Psoas muscle (tissue), 8 donors: ENCODE data around the gene MLLT10. TPM values are rescaled to one million over a fixed set of nuclear protein-coding genes. Genes with fewer than 3 reads are reported as not detected.
"Not testable (repeated sequence)": the region's sequence is repeated elsewhere in the genome, so short reads cannot be mapped to it uniquely, and the experiment has no call there.

Experiments used
- ATAC-seq, 4 donors: fragments of 200-7000 bp; cut with Tn5 transposase; one replicate each; pipeline ENCODE4 v1.9.1; 2020; ENCODE audit warnings: moderate library complexity in 3 of 4, mild to moderate bottlenecking in 2 of 4
- DNase-seq, 2 donors: peaks; one replicate each; pipeline ENCODE4 v3.0.0-alpha.2; 2020
- H3K27ac ChIP-seq: fragments of 200-600 bp; one replicate; pipeline ENCODE4 v1.8.0; 2022
- H3K27me3 ChIP-seq, 3 donors: fragments of 200-600 bp in 1 of 3; one replicate each; pipeline versions ENCODE4 v1.6.1 to v1.8.0; 2013 to 2022; ENCODE audit warnings: low read length in 2 of 3, mild to moderate bottlenecking in 2 of 3, moderate library complexity in 1 of 3; ENCODE audit not compliant: insufficient read depth in 3 of 3
- H3K36me3 ChIP-seq, 2 donors: fragments of 200-600 bp in 1 of 2; one replicate each; pipeline versions ENCODE4 v1.6.1 to v1.8.0; 2013 to 2022; ENCODE audit warnings: low read depth in 1 of 2, mild to moderate bottlenecking in 1 of 2, moderate library complexity in 1 of 2; ENCODE audit not compliant: insufficient read depth in 1 of 2
- H3K4me1 ChIP-seq: fragments of 200-600 bp; one replicate; pipeline ENCODE4 v1.8.0; 2022
- H3K4me3 ChIP-seq: fragments of 200-600 bp; one replicate; pipeline ENCODE4 v1.8.0; 2022; ENCODE audit warnings: mild to moderate bottlenecking
- H3K9me3 ChIP-seq: fragments of 200-600 bp; one replicate; pipeline ENCODE4 v1.8.0; 2022
- WGBS, 3 donors: extraction: QIAGEN DNeasy Blood & Tissue Kit; methylation state at CpG; one replicate each; pipeline versions ENCODE4 v1.1.6 to v1.1.7; 2013; 5-methylcytosine and 5-hydroxymethylcytosine counted together
- intact Hi-C, 2 donors: fragments of 100-400 bp; cut with DNase I; formaldehyde crosslinking; loops; one replicate each; pipeline versions ENCODE4 v1.11.0 to v1.14.2; 2022
- polyA plus RNA-seq, 3 donors: library from polyadenylated mRNA; stranded (reverse); fragments of 200-250 nt; gene quantifications; one replicate each; pipeline ENCODE4 v1.2.3, GENCODE V29; 2013
- total RNA-seq, 4 donors: library from RNA; stranded (reverse); fragmentation: NEBNext Ultra II Directional in 2 of 4; extraction: Animal tissue kit (Norgen Biotek cat#: 25700) in 2 of 4; gene quantifications; one replicate each; pipeline versions ENCODE4 v1.2.1 to v1.2.4, GENCODE V29; 2021 to 2023
- TF ChIP-seq, protein P1 (sequence below): fragments of 200-600 bp; IDR thresholded peaks from one replicate; pipeline ENCODE4 v1.8.0; 2022; ENCODE audit warnings: antibody characterized with exemption
- donor health status: healthy with polysubstance abuse.
- donor health status: DM: no; HTN: no; CAD: no; lungs with moderate emphysema.
- donor health status: Bipolar disorder and iron deficiency.
- donor health status: healthy.
- donor health status: DM: yes; HTN: yes; CAD: no.
- donor health status: DM: no; HTN: no; CAD: no.
- donor health status: DM: no; HTN: no; CAD: no.
- donor health status: DM: yes; HTN: yes; CAD: no.

The MLLT10 gene
- total and polyA plus RNA-seq, 7 donors = 9.6 to 21.1 (median 13.3) TPM

DNA sequence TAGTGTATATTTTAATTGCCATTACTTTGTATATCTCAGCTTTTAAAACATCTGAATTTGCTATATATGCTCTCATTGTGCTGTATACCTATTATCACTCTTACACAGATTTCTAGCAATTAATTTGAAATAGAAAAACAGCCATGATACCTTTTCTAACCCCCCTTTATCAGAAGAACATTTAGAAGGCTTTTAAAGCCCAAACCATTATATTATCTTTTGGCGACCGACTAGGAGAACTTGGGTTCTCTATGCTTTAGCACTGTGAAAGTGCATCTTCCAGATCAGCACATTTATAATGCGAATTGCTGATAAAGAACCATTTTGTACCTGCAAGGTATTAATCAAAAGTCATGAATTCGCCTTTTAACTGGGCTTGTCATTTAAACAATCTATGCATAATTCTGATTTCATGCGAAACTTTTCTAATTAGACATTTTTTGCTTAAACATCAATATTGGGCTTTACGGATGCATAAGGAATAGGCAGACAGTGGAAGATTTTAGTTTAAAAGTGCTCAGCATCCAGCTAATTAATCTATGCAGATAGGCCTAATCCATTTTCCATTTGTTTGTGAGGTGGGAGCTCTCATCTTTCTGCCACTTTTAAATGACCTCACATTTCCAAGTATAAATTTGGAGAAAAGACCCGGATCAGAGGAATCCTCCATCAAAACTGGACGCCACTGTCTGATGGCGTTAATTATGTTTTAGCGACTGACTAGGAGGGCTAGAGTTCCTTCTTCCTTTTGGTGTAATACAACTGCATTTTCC lies 1.2 kb upstream of the MLLT10 start:
- H3K4me3 ChIP-seq = peak overlapping the region; percentile 84
- H3K4me1 ChIP-seq = peaks cover 32% of the 10 kb centered on the region
- 16 to 20% (median 19%) methylated on average over 10 of the region's 10 CpGs for WGBS, 3 donors
- DNase-seq (no peak), ATAC-seq (no peak)
- no peaks in the 10 kb centered on the region for H3K27me3 ChIP-seq
- peaks cover 0 to 16% of the 10 kb centered on the region in 2 donors for H3K36me3 ChIP-seq
- no peaks in the 10 kb centered on the region for H3K9me3 ChIP-seq
- TF ChIP-seq, protein P1, sequence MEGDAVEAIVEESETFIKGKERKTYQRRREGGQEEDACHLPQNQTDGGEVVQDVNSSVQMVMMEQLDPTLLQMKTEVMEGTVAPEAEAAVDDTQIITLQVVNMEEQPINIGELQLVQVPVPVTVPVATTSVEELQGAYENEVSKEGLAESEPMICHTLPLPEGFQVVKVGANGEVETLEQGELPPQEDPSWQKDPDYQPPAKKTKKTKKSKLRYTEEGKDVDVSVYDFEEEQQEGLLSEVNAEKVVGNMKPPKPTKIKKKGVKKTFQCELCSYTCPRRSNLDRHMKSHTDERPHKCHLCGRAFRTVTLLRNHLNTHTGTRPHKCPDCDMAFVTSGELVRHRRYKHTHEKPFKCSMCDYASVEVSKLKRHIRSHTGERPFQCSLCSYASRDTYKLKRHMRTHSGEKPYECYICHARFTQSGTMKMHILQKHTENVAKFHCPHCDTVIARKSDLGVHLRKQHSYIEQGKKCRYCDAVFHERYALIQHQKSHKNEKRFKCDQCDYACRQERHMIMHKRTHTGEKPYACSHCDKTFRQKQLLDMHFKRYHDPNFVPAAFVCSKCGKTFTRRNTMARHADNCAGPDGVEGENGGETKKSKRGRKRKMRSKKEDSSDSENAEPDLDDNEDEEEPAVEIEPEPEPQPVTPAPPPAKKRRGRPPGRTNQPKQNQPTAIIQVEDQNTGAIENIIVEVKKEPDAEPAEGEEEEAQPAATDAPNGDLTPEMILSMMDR = no peak
- intact Hi-C loops = loop anchor here in 1 of 2 donors (5.0 kb wide), 1 partner anchor 784 kb away; the partner anchor contains the start of gene COMMD3
- peak overlapping the region; percentile 99 for H3K27ac ChIP-seq

DNA sequence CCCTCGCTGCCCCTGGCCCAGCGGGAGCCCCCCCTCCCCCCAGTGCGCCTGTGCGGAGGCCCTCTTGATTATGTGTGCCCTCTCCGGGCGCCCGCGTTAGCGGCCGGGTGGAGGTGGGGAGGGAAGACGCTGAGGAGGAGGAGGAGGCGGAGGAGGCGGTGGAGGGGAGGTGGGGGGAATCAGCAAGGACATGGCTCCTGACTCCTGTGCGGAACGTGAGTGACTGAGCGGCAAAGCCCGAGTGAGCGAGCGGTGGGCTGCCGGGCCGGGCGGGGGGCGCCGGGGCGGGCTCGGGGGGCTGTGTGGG lies 201 bp downstream of the MLLT10 start:
- DNase-seq (no peak), ATAC-seq (no peak)

DNA sequence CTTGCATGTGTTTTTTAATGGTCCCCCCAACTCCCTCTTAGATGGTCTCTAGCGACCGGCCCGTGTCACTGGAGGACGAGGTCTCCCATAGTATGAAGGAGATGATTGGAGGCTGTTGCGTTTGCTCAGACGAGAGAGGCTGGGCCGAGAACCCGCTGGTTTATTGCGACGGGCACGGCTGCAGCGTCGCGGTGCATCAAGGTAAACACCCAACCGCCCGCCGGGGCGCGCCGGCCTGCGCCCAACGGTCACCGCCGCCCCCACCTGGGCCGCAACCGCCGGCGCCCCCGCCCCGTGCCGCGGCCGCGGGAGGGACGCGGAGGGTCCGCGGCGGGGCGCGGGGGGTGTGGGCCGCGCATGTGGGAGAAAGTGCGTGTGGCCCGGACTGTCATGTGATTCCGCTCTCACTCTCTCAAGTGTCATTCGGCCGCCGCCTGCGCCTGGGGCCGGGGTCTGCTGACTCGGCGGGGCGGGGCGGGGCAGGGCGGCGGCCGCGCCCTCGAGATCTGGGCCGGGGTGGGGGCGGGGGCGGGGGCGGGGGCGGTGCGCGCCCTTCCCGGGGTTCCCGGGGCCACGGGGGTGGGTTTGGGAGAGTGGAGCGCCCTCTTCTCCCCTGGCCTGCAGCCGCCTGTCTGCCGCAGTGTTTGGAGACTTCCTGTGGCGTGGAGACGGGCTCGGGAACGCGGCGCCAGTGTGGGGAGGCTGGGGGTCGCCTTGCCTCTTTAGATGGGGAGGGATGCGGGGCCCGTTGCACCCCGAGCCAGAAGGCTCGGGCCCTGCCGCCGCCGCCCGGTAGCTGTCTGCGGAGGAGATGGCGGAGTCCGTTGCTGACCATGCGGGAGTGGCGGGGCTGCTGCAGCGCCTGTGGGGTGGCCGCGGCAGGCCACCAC lies 817 bp downstream of the MLLT10 start:
- 1 to 2% (median 2%) methylated on average over 43 to 96 of the region's 96 CpGs for WGBS, 3 donors
- peaks cover 0 to 36% of the 10 kb centered on the region in 2 donors for H3K36me3 ChIP-seq
- H3K27me3 ChIP-seq = no peaks in the 10 kb centered on the region
- peaks cover 32% of the 10 kb centered on the region for H3K4me1 ChIP-seq
- H3K9me3 ChIP-seq = no peaks in the 10 kb centered on the region
- peak overlapping the region; percentile 84 for H3K4me3 ChIP-seq
- DNase-seq (peak; percentile 70 to 79), ATAC-seq (peak; percentile 13 to 44 (median 34))
- TF ChIP-seq, protein P1 = no peak
- intact Hi-C loops = loop anchor here in 1 of 2 donors (5.0 kb wide), 1 partner anchor 782 kb away; the partner anchor contains the start of gene COMMD3
- peak overlapping the region; percentile 99 for H3K27ac ChIP-seq

More for the DNA sequence above, 201 bp downstream of the MLLT10 start:
- H3K4me3 ChIP-seq = peak overlapping the region; percentile 84
- peak overlapping the region; percentile 99 for H3K27ac ChIP-seq
- H3K27me3 ChIP-seq = no peaks in the 10 kb centered on the region
- H3K36me3 ChIP-seq = peaks cover 0 to 30% of the 10 kb centered on the region in 2 donors
- TF ChIP-seq, protein P1 = no peak
- intact Hi-C loops = loop anchor here in 1 of 2 donors (5.0 kb wide), 1 partner anchor 783 kb away; the partner anchor contains the start of gene COMMD3
- H3K4me1 ChIP-seq = peaks cover 32% of the 10 kb centered on the region
- H3K9me3 ChIP-seq = no peaks in the 10 kb centered on the region
- WGBS, 3 donors = 0 to 1% (median 0%) methylated on average over 4 to 24 of the region's 26 CpGs

DNA sequence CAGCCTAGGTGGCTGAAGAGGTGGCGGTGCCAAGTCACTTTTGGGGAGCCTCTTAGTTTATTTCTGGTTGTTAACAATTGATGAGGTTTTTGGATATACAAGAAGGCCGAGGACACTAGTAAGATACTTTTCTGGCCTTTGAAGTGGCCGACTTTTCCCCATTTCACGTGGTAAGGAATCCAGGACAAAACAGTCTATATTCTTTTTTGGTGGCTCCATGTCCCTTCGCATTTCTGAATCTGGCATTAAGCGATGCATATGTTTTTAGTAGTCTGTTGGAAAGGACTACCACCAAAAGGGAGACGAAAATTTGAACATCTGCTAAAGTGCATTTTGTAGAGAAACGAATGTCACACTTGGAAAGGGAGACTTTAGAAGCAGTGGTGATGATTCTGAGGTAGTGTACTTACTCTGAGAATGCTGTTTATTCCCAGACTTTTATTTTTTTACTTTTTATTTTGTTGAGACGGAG lies 1.5 kb downstream of the MLLT10 start:
- TF ChIP-seq, protein P1 = no peak
- no peak for ATAC-seq
- 11 to 31% (median 14%) methylated on average over 9 of the region's 9 CpGs for WGBS, 3 donors
- no peak for DNase-seq
- intact Hi-C loops = no loop called here
- no peaks in the 10 kb centered on the region for H3K9me3 ChIP-seq
- peaks cover 27% of the 10 kb centered on the region for H3K4me1 ChIP-seq
- H3K27me3 ChIP-seq = no peaks in the 10 kb centered on the region
- H3K27ac ChIP-seq = peak overlapping the region; percentile 99
- H3K36me3 ChIP-seq = peaks cover 0 to 43% of the 10 kb centered on the region in 2 donors
- peak overlapping the region; percentile 84 for H3K4me3 ChIP-seq

DNA sequence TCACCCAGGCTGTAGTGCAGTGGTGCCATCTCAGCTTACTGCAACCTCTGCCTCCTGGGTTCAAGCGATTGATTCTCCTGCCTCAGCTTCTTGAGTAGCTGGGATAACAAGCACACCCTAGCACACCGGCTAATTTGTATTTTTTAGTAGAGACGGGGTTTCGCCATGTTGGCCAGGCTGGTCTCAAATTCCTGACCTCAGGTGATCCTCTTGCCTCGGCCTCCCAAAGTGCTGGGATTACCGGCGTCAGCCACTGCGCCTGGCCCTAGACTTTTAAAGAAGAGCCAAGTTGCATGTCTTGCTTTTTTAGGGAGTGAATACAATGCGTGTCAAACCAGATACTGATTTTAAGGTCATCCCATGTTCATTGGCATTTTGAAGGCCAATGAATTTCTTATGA lies 1.9 kb downstream of the MLLT10 start:
- DNase-seq, H3K9me3 ChIP-seq, intact Hi-C loops, ATAC-seq, H3K27me3 ChIP-seq: not testable (repeated sequence)
- peak overlapping the region; percentile 84 for H3K4me3 ChIP-seq
- H3K36me3 ChIP-seq = peaks cover 0 to 47% of the 10 kb centered on the region in 2 donors
- 42 to 57% (median 43%) methylated on average over 9 of the region's 9 CpGs for WGBS, 3 donors
- peaks cover 23% of the 10 kb centered on the region for H3K4me1 ChIP-seq
- H3K27ac ChIP-seq = peak overlapping the region; percentile 99
